Hippocampal formation (tissue), 2 donors: ENCODE measurements around the gene NENF.
"Not testable (repeated sequence)": the region's sequence is repeated elsewhere in the genome, so short reads cannot be mapped to it uniquely, and the experiment has no call there.

ENCODE experiments used
- DNase-seq, 2 donors: peaks; one replicate each; lab custom pipeline; 2025; lab: John Stamatoyannopoulos, UW

NENF gene

GRCh38 chr1:212459656-212460055 is 26.9 kb downstream of the NENF start:
- peak; percentile 75 to 92 for DNase-seq

- no peak for DNase-seq
These were observed 27.7 kb downstream of the NENF start for GRCh38 chr1:212460376-212460775.

- DNase-seq = peak; percentile 29 to 53
These were observed 29.4 kb downstream of the NENF start for GRCh38 chr1:212461916-212462660.

GRCh38 chr1:212463565-212464285 is 31.0 kb downstream of the NENF start:
- no peak for DNase-seq

GRCh38 chr1:212465311-212465710 is 32.6 kb downstream of the NENF start:
- DNase-seq = no peak

DNA sequence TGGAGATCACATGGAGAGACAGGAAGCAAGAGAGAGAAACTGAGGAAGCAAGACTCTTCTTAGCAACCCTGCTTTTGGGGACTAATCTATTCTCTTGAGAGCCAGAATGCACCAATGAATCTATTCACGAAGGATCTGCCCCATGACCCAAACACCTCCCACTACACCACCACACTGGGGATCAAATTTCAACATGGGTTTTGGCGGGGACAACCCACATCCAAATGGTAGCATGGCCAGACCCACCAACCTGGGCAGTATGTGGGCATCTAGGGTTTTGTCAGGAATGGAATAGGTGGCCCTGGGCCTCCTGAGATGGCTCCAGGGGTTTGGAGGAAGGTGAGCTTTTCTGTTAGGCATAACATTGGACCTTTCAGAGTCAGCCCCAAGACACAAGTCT is 33.7 kb downstream of the NENF start:
- DNase-seq = no peak

- no peak for DNase-seq
These were observed 34.4 kb downstream of the NENF start for GRCh38 chr1:212466898-212467650.

DNA sequence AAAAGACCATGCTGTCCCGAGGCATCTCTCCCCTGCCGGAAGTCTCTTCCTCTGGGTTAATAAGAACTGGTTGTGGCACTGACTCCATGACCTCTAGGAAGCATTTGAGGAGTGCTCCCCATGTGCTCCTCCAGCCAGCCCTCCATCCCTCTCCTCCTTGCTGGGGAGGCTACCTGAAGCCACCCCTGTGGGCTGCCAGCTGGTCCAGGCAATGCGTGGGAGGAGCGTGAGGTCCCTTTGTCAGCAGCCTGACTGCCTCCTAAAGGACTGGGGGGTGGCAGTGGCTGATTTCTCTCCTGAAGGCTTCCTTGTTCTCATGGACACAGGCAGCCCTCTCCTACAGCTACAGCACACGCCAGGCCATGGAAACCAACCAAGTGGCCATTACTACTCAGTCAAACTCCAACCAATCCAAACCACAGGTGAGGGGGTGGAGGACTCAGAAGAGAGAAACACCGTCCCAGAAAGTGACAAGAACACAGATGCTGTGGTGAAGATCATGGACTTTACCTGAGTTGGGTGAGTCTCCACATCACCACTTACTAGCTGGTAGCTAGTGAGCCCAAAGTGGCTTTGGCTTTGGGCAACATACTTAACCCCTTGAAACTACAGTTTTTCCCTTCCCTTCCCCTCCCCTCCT is 35.2 kb downstream of the NENF start:
- DNase-seq = peak; percentile 22 to 30

- DNase-seq = peak; percentile 83 to 88
These were observed 37.3 kb downstream of the NENF start for GRCh38 chr1:212470059-212470458.

GRCh38 chr1:212471286-212471685 is 38.6 kb downstream of the NENF start:
- no peak for DNase-seq

GRCh38 chr1:212471891-212472675 is 39.4 kb downstream of the NENF start:
- DNase-seq = no peak

- DNase-seq = no peak
These were observed 41.0 kb downstream of the NENF start for GRCh38 chr1:212473729-212474128.

- DNase-seq = peak in 1 of 2 donors; percentile 55
These were observed 42.4 kb downstream of the NENF start for GRCh38 chr1:212475151-212475550.

DNA sequence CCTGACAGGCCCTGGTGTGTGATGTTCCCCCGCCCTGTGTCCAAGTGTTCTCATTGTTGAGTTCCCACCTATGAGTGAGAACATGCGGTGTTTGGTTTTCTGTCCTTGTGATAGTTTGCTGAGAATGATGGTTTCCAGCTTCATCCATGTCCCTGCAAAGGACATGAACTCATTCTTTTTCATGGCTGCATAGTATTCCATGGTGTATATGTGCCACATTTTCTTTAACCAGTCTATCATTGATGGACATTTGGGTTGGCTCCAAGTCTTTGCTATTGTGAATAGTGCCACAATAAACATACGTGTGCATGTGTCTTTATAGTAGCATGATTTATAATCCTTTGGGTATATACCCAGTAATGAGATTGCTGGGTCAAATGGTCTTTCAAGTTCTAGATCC is 43.1 kb downstream of the NENF start:
- DNase-seq = not testable (repeated sequence)

DNA sequence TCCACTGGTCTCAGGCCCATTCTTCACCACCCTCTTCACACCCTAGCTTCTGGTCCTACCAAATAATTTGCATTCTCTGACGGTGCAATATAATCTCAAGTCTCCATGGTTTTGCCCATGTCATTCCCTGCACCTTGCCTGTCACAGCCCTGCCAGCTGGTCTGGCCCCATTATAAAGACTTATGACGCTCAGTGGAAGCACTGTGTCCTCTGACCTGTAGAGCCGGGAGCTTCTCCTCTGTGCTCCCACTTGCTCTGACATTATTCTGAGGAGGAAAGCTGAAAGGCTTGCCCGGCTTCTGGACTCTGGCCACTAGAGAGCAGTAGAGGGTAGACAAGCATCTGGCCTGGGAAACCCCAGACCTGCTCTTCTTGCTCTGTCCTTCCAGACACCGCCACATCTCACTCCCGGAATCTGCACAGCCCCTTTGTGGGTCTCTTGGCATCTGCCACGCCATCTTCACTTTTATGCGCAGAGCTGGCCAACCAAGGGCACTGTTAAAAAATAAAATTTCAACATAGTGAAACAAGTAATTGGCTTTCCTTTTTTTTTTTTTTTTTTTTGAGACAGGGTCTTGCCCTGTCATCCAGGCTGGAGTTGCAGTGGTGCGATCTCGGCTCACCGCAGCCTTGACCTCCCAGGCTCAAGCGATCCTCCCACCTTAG is 44.4 kb downstream of the NENF start:
- peak; percentile 84 to 92 for DNase-seq

- DNase-seq = no peak
These were observed 45.2 kb downstream of the NENF start for GRCh38 chr1:212477680-212478466.

DNA sequence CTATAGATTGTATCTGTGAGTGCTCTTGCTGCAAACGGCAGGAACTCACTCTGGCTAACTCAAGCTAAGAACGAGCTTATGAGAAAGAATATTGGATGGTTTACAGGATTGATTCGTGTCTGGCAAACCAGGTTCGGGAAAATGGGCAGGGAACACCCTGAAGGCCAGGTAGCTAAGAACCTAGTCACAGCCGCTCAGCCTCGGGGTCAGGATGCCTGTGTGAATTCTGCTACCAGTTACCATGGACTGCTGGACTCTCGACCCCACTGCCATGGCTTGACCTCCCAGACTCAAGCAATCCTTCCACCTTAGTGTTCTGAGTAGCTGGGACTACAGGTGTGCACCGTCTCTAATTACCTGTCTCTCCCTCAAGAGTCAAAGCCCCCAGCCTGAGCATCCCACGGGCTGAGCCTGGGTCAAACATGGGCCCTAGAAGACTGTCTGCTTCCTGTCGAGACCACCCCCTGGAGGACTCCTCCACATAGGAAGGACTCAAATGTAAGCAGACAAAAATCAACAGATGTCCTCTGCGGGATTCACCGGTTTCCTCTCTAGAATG is 45.8 kb downstream of the NENF start:
- no peak for DNase-seq

GRCh38 chr1:212479188-212479587 is 46.5 kb downstream of the NENF start:
- no peak for DNase-seq

GRCh38 chr1:212480711-212481437 is 48.2 kb downstream of the NENF start:
- DNase-seq = not testable (repeated sequence)
